Gastrocnemius medialis (tissue), 4 donors: ENCODE measurements around the gene RANBP10.

Source experiments
- CTCF ChIP-seq, 5 experiments: fragments of 450-650 bp in 3 of 5; fragments of 200-600 bp in 2 of 5; sonication (generic) in 2 of 5; IDR thresholded peaks in 4 of 5; conservative IDR thresholded peaks in 1 of 5; 1 replicate in 4 of 5; 2 replicates in 1 of 5; pipeline ENCODE4 v1.5.1; 2016 to 2019; ENCODE audit warnings: antibody characterized with exemption in 5 of 5, mild to moderate bottlenecking in 3 of 5, moderate library complexity in 3 of 5
- POLR2A ChIP-seq, 2 donors: fragments of 450-650 bp; IDR thresholded peaks; one replicate each; pipeline ENCODE4 v1.6.1; 2017; ENCODE audit warnings: antibody characterized with exemption in 2 of 2, mild to moderate bottlenecking in 2 of 2, moderate library complexity in 2 of 2

- TF ChIP-seq CTCF (IDR thresholded peaks at IDR 0.05 in 4 of 5, conservative IDR thresholded peaks at IDR 0.05 in 1 of 5): no peak
- no peak for TF ChIP-seq POLR2A (IDR thresholded peaks at IDR 0.05)
These were observed 97.3 kb downstream of the RANBP10 start for GRCh38 chr16:67709050-67709449.
